HEK293 (cell line): ENCODE results near the gene ERFE.

ENCODE experiments used
- CTCF ChIA-PET: fragments of 350-600 bp; formaldehyde crosslinking; extraction: SDS; loops from one replicate; lab custom pipeline; 2021; ENCODE audit warnings: antibody characterized with exemption; lab: Yijun Ruan, JAX
- POLR2A ChIA-PET: fragments of 300-600 bp; formaldehyde crosslinking; extraction: SDS; loops from one replicate; lab custom pipeline; 2020; ENCODE audit warnings: antibody characterized with exemption, inconsistent platforms; lab: Yijun Ruan, JAX
- H3K27ac ChIP-seq: fragments of 200-500 bp; sonication (Bioruptor generic); 2 replicates; pipeline ENCODE4 v1.5.1; 2014; ENCODE audit warnings: low read depth, low read length, control low read depth, inconsistent platforms; ENCODE audit errors: extremely low read depth
- H3K36me3 ChIP-seq, 2 experiments: fragments of 200-500 bp in 1 of 2; sonication (Bioruptor generic) in 1 of 2; 1 replicate in 1 of 2; 2 replicates in 1 of 2; pipeline ENCODE4 v1.5.1; 2014 to 2017; ENCODE audit warnings: inconsistent platforms in 2 of 2, low read length in 2 of 2; ENCODE audit not compliant: control insufficient read depth in 2 of 2, insufficient read depth in 1 of 2
- H3K4me1 ChIP-seq: fragments of 200-500 bp; sonication (Bioruptor generic); 2 replicates; pipeline ENCODE4 v1.5.1; 2014; ENCODE audit warnings: mild to moderate bottlenecking, low read length, inconsistent platforms; ENCODE audit not compliant: control insufficient read depth, insufficient read depth
- H3K4me3 ChIP-seq: 2 replicates; pipeline ENCODE4 v1.5.1; 2011; ENCODE audit warnings: low read depth, mild to moderate bottlenecking, control low read depth, low read length, moderate library complexity
- H3K9me3 ChIP-seq: fragments of 200-500 bp; sonication (Bioruptor generic); 2 replicates; pipeline ENCODE4 v1.5.1; 2014; ENCODE audit warnings: low read depth, low read length, inconsistent platforms; ENCODE audit not compliant: control insufficient read depth, insufficient read depth
- BCL11A ChIP-seq: fragments of 450-650 bp; formaldehyde crosslinking; IDR thresholded peaks from 2 replicates; pipeline ENCODE4 v1.5.1; 2016; ENCODE audit warnings: low read depth, missing biosample characterization, missing genetic modification characterization
- HOXA7 ChIP-seq: sonication (generic); formaldehyde crosslinking; IDR thresholded peaks from 2 replicates; pipeline ENCODE4 v1.8.1; 2022; ENCODE audit warnings: missing genetic modification reagents, borderline replicate concordance
- KLF10 ChIP-seq: fragments of 450-650 bp; IDR thresholded peaks from 2 replicates; pipeline ENCODE4 v1.5.1; 2018; ENCODE audit warnings: missing biosample characterization, mild to moderate bottlenecking, missing genetic modification characterization
- PRDM1 ChIP-seq: fragments of 450-650 bp; formaldehyde crosslinking; IDR thresholded peaks from 2 replicates; pipeline ENCODE4; 2016; ENCODE audit warnings: missing biosample characterization, missing genetic modification characterization
- SCRT1 ChIP-seq: fragments of 450-650 bp; formaldehyde crosslinking; IDR thresholded peaks from 2 replicates; pipeline ENCODE4 v1.5.1; 2016; ENCODE audit warnings: missing biosample characterization, missing genetic modification characterization, borderline replicate concordance
- SCRT2 ChIP-seq: fragments of 450-650 bp; formaldehyde crosslinking; IDR thresholded peaks from 2 replicates; pipeline ENCODE4 v1.5.1; 2016; ENCODE audit warnings: missing biosample characterization, missing genetic modification characterization
- SP7 ChIP-seq: fragments of 450-650 bp; formaldehyde crosslinking; IDR thresholded peaks from 2 replicates; pipeline ENCODE4 v1.5.1; 2016; ENCODE audit warnings: missing biosample characterization, missing genetic modification characterization
- TCF7L2 ChIP-seq: IDR thresholded peaks from 2 replicates; pipeline ENCODE4 v1.6.1; 2011; ENCODE audit warnings: low read depth, mild to moderate bottlenecking, inconsistent platforms, low read length, moderate library complexity, borderline replicate concordance
- ZBTB20 ChIP-seq: fragments of 450-650 bp; formaldehyde crosslinking; IDR thresholded peaks from 2 replicates; pipeline ENCODE4 v1.5.1; 2016; ENCODE audit warnings: missing biosample characterization, missing genetic modification characterization
- ZFP3 ChIP-seq: fragments of 450-650 bp; formaldehyde crosslinking; IDR thresholded peaks from 2 replicates; pipeline ENCODE4 v1.5.1; 2016; ENCODE audit warnings: low read depth, missing biosample characterization, missing genetic modification characterization
- ZIC2 ChIP-seq: fragments of 450-650 bp; formaldehyde crosslinking; IDR thresholded peaks from 2 replicates; pipeline ENCODE4 v1.5.1; 2016; ENCODE audit warnings: missing biosample characterization, missing genetic modification characterization
- ZNF214 ChIP-seq: fragments of 450-650 bp; formaldehyde crosslinking; IDR thresholded peaks from 2 replicates; pipeline ENCODE4 v1.5.1; 2017; ENCODE audit warnings: missing biosample characterization, mild to moderate bottlenecking, missing genetic modification characterization, borderline replicate concordance
- ZNF324 ChIP-seq: fragments of 450-650 bp; formaldehyde crosslinking; IDR thresholded peaks from 2 replicates; pipeline ENCODE4 v1.5.1; 2016; ENCODE audit warnings: missing biosample characterization, missing genetic modification characterization
- ZNF350 ChIP-seq: fragments of 450-650 bp; formaldehyde crosslinking; IDR thresholded peaks from 2 replicates; pipeline ENCODE4 v1.5.0; 2017; ENCODE audit warnings: missing biosample characterization, mild to moderate bottlenecking, missing genetic modification characterization
- ZNF366 ChIP-seq: fragments of 450-650 bp; formaldehyde crosslinking; conservative IDR thresholded peaks from 2 replicates; pipeline ENCODE4 v1.5.1; 2016; ENCODE audit warnings: missing biosample characterization, missing genetic modification characterization
- ZNF560 ChIP-seq: fragments of 450-650 bp; formaldehyde crosslinking; IDR thresholded peaks from 2 replicates; pipeline ENCODE4 v1.5.1; 2017; ENCODE audit warnings: missing biosample characterization, missing genetic modification characterization, borderline replicate concordance
- ZNF600 ChIP-seq: fragments of 450-650 bp; formaldehyde crosslinking; IDR thresholded peaks from 2 replicates; pipeline ENCODE4 v1.5.1; 2016; ENCODE audit warnings: missing biosample characterization, missing genetic modification characterization
- ZNF626 ChIP-seq: fragments of 450-650 bp; sonication (Bioruptor Pico); formaldehyde crosslinking; IDR thresholded peaks from 2 replicates; pipeline ENCODE4 v1.5.1; 2018; ENCODE audit warnings: missing biosample characterization, missing genetic modification characterization, inconsistent platforms
- ZSCAN30 ChIP-seq: fragments of 450-650 bp; IDR thresholded peaks from 2 replicates; pipeline ENCODE4 v1.5.1; 2018; ENCODE audit warnings: missing biosample characterization, mild to moderate bottlenecking, missing genetic modification characterization, moderate library complexity
- TF ChIP-seq, protein P1 (sequence below): fragments of 450-650 bp; formaldehyde crosslinking; IDR thresholded peaks from 2 replicates; pipeline ENCODE4 v1.5.1; 2016; ENCODE audit warnings: missing biosample characterization, missing genetic modification characterization
- TF ChIP-seq, protein P2 (sequence below): fragments of 450-650 bp; formaldehyde crosslinking; IDR thresholded peaks from 2 replicates; pipeline ENCODE4 v1.5.1; 2016; ENCODE audit warnings: missing biosample characterization, missing genetic modification characterization
- TF ChIP-seq, protein P3 (sequence below): fragments of 450-650 bp; formaldehyde crosslinking; IDR thresholded peaks from 2 replicates; pipeline ENCODE4 v1.5.1; 2017; ENCODE audit warnings: missing biosample characterization, missing genetic modification characterization
- TF ChIP-seq, protein P4 (sequence below): fragments of 450-650 bp; formaldehyde crosslinking; IDR thresholded peaks from 2 replicates; pipeline ENCODE4 v1.5.1; 2016; ENCODE audit warnings: missing biosample characterization, missing genetic modification characterization, low read depth

The ERFE gene

DNA sequence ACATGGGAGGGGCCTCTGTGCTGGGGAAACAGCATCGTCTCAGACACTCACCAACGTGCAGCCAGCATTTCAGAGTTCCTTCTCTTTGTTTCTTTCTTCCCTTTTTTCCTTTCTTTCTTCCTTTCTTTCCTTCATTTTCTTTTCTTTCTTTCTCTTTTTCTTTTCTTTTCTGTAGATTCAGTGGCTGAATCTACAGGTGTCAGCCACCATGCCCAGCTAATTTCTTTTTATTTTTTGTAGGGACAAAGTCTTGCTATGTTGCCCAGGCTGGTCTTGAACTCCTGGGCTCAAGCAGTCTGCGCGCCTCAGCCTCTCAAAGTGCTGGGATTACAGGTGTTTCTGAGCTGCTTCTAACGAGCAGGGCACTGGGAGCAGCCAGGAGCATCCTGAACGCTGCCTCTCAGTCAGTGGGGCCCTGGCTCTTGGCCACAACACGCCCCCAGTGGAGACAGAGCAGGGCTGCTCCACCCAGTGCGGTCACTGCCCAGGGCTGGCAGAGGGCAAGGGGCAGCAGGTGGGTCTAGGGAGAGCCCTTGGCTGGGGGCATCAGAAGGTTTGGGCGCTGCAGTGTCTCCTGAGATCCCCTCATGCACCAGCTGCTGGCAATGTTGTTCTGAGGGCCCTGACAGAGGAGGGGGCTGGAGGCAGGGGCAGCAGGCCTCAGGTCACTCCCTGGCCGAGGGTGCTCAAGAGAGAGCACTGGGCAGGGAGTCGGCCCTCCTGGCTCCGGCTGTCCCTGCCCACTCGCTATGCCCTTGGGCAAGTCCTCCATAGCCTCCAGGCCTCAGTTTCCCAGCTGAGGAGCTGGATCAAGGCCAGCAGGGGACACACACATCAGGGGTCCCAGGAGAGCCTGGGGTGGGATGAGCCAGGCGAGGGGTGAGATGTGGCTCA is 25.0 kb upstream of the ERFE start:
- ChIA-PET POLR2A (no interaction called here), CTCF (interaction anchor here (0.7 kb wide), 1 partner anchor 176 kb away, joined by 5 read pairs; no protein-coding TSS in a partner anchor)
- Histone ChIP-seq H3K4me1 (no peaks in the 10 kb centered on the region), H3K36me3 (no peaks in the 10 kb centered on the region), H3K9me3 (no peaks in the 10 kb centered on the region), H3K27ac (no peak overlapping the region), H3K4me3 (no peak overlapping the region)
- TF ChIP-seq SCRT2 (tag by site-specific recombination), result peak; percentile 90
- TF ChIP-seq ZNF366, result 0 out of 2 replicates have a peak, but pooled peaks have one; percentile 13
- TF ChIP-seq PRDM1, result peak; percentile 37; the same call in 1 of the 2 replicates
- TF ChIP-seq, protein P1, sequence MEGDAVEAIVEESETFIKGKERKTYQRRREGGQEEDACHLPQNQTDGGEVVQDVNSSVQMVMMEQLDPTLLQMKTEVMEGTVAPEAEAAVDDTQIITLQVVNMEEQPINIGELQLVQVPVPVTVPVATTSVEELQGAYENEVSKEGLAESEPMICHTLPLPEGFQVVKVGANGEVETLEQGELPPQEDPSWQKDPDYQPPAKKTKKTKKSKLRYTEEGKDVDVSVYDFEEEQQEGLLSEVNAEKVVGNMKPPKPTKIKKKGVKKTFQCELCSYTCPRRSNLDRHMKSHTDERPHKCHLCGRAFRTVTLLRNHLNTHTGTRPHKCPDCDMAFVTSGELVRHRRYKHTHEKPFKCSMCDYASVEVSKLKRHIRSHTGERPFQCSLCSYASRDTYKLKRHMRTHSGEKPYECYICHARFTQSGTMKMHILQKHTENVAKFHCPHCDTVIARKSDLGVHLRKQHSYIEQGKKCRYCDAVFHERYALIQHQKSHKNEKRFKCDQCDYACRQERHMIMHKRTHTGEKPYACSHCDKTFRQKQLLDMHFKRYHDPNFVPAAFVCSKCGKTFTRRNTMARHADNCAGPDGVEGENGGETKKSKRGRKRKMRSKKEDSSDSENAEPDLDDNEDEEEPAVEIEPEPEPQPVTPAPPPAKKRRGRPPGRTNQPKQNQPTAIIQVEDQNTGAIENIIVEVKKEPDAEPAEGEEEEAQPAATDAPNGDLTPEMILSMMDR, result peak; percentile 39; the same call in 1 of the 2 replicates
- peak; percentile 83; the same call in 1 of the 2 replicates for TF ChIP-seq SCRT1
- TF ChIP-seq ZBTB20 (tag by site-specific recombination), result no peak

DNA sequence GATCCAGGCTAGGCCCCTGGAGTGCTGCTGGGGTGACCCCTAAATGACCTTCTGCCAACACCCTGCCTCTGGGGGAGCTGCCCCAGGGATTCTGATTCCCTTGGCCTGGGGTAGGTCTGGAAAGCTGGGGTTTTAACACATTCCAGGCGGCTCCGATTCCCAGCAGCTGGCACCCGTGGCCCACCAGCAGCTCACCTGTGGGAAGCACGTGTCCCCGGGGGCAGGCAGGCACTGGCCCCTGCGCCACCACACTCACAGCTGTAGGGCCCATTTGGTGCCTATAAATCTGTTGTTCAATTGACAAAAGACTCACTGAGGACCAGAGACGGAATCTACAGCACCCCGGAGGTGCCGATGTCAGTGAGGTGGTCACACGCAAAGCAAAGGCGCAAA is 24.4 kb upstream of the ERFE start:
- ChIA-PET CTCF (interaction anchor here (0.6 kb wide), 1 partner anchor 356 kb away, joined by 3 read pairs; no protein-coding TSS in a partner anchor), POLR2A (no interaction called here)
- H3K36me3 ChIP-seq, result no peaks in the 10 kb centered on the region
- H3K27ac ChIP-seq, result no peak overlapping the region
- no peaks in the 10 kb centered on the region for H3K9me3 ChIP-seq
- TF ChIP-seq ZNF600, result no peak
- TF ChIP-seq KLF10 (tag by site-specific recombination), result no peak
- TF ChIP-seq HOXA7 (CRISPR knock-in tag), result no peak
- TF ChIP-seq TCF7L2, result no peak
- TF ChIP-seq, protein P2, sequence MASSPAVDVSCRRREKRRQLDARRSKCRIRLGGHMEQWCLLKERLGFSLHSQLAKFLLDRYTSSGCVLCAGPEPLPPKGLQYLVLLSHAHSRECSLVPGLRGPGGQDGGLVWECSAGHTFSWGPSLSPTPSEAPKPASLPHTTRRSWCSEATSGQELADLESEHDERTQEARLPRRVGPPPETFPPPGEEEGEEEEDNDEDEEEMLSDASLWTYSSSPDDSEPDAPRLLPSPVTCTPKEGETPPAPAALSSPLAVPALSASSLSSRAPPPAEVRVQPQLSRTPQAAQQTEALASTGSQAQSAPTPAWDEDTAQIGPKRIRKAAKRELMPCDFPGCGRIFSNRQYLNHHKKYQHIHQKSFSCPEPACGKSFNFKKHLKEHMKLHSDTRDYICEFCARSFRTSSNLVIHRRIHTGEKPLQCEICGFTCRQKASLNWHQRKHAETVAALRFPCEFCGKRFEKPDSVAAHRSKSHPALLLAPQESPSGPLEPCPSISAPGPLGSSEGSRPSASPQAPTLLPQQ (tag by site-specific recombination), result no peak
- no peak for TF ChIP-seq ZBTB20 (tag by site-specific recombination)
- TF ChIP-seq BCL11A, result no peak
- no peak for TF ChIP-seq ZNF324
- TF ChIP-seq, protein P3, sequence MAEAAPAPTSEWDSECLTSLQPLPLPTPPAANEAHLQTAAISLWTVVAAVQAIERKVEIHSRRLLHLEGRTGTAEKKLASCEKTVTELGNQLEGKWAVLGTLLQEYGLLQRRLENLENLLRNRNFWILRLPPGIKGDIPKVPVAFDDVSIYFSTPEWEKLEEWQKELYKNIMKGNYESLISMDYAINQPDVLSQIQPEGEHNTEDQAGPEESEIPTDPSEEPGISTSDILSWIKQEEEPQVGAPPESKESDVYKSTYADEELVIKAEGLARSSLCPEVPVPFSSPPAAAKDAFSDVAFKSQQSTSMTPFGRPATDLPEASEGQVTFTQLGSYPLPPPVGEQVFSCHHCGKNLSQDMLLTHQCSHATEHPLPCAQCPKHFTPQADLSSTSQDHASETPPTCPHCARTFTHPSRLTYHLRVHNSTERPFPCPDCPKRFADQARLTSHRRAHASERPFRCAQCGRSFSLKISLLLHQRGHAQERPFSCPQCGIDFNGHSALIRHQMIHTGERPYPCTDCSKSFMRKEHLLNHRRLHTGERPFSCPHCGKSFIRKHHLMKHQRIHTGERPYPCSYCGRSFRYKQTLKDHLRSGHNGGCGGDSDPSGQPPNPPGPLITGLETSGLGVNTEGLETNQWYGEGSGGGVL (tag by site-specific recombination), result no peak
- no peak for TF ChIP-seq ZSCAN30 (tag by site-specific recombination)
- no peak for TF ChIP-seq ZNF626 (tag by site-specific recombination)
- TF ChIP-seq ZFP3 (tag by site-specific recombination), result no peak
- no peak for TF ChIP-seq ZNF350
- no peak for TF ChIP-seq ZNF214 (tag by site-specific recombination)
- TF ChIP-seq ZIC2 (tag by site-specific recombination), result no peak
- TF ChIP-seq, protein P4, sequence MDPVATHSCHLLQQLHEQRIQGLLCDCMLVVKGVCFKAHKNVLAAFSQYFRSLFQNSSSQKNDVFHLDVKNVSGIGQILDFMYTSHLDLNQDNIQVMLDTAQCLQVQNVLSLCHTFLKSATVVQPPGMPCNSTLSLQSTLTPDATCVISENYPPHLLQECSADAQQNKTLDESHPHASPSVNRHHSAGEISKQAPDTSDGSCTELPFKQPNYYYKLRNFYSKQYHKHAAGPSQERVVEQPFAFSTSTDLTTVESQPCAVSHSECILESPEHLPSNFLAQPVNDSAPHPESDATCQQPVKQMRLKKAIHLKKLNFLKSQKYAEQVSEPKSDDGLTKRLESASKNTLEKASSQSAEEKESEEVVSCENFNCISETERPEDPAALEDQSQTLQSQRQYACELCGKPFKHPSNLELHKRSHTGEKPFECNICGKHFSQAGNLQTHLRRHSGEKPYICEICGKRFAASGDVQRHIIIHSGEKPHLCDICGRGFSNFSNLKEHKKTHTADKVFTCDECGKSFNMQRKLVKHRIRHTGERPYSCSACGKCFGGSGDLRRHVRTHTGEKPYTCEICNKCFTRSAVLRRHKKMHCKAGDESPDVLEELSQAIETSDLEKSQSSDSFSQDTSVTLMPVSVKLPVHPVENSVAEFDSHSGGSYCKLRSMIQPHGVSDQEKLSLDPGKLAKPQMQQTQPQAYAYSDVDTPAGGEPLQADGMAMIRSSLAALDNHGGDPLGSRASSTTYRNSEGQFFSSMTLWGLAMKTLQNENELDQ, result no peak
- no peak for TF ChIP-seq SP7 (tag by site-specific recombination)
- no peak for TF ChIP-seq ZNF560 (tag by site-specific recombination)
- H3K4me1 ChIP-seq, result no peaks in the 10 kb centered on the region
- no peak overlapping the region for H3K4me3 ChIP-seq
